Lung (tissue), 12 donors: ENCODE data around the gene CFAP70. TPM values are rescaled to one million over a fixed set of nuclear protein-coding genes. Genes with fewer than 3 reads are reported as not detected.

ENCODE experiments used
- ATAC-seq: fragments of 200-7000 bp; cut with Tn5 transposase; one replicate; pipeline ENCODE4 v1.9.1; 2020; ENCODE audit warnings: moderate number of reproducible peaks; ENCODE audit not compliant: insufficient read depth, low FRiP score
- DNase-seq, 3 donors: peaks; one replicate each; pipeline ENCODE4 v3.0.0-alpha.2; 2013 to 2017
- H3K27ac ChIP-seq, 2 donors: one replicate each; pipeline ENCODE4 v1.5.1; 2013; ENCODE audit warnings: mild to moderate bottlenecking in 2 of 2, moderate library complexity in 2 of 2, control low read depth in 1 of 2, inconsistent platforms in 1 of 2, low read depth in 1 of 2, low read length in 1 of 2
- H3K27me3 ChIP-seq, 3 donors: one replicate each; pipeline ENCODE4 v1.5.1; 2013; ENCODE audit warnings: low read length in 2 of 3; ENCODE audit not compliant: control insufficient read depth in 3 of 3, insufficient read depth in 3 of 3
- H3K36me3 ChIP-seq, 4 donors: one replicate each; pipeline ENCODE4 v1.5.1; 2013; ENCODE audit warnings: low read length in 4 of 4, mild to moderate bottlenecking in 1 of 4, moderate library complexity in 1 of 4; ENCODE audit not compliant: control insufficient read depth in 4 of 4, insufficient read depth in 4 of 4
- H3K4me1 ChIP-seq, 5 donors: one replicate each; pipeline ENCODE4 v1.5.1; 2013; ENCODE audit warnings: low read length in 5 of 5, mild to moderate bottlenecking in 2 of 5, moderate library complexity in 1 of 5; ENCODE audit not compliant: control insufficient read depth in 5 of 5, insufficient read depth in 5 of 5
- H3K4me3 ChIP-seq: one replicate; pipeline ENCODE4 v1.5.1; 2013; ENCODE audit warnings: mild to moderate bottlenecking, control low read depth, moderate library complexity
- H3K9ac ChIP-seq, 2 donors: one replicate each; pipeline ENCODE4 v1.5.1; 2013; ENCODE audit warnings: low read length in 2 of 2, control low read depth in 1 of 2; ENCODE audit not compliant: insufficient read depth in 1 of 2
- H3K9me3 ChIP-seq, 4 donors: one replicate each; pipeline ENCODE4 v1.5.1; 2013; ENCODE audit warnings: low read length in 3 of 4, mild to moderate bottlenecking in 1 of 4, moderate library complexity in 1 of 4; ENCODE audit not compliant: control insufficient read depth in 4 of 4, insufficient read depth in 3 of 4
- CTCF ChIP-seq: IDR thresholded peaks from 2 replicates; pipeline ENCODE4 v1.5.1; 2012; ENCODE audit warnings: mild to moderate bottlenecking; ENCODE audit errors: control extremely low read depth, extremely low read depth
- WGBS, 2 donors: extraction: QIAGEN DNeasy Blood & Tissue Kit; methylation state at CpG; one replicate each; pipeline ENCODE4 v1.1.7; 2013; 5-methylcytosine and 5-hydroxymethylcytosine counted together
- polyA plus RNA-seq, 2 donors: library from polyadenylated mRNA; stranded (reverse); fragments of 200-250 nt; gene quantifications; one replicate each; pipeline ENCODE4 v1.2.1, GENCODE V29; 2013
- total RNA-seq, 2 donors: library from RNA; depleted of rRNA in 1 of 2; stranded (reverse); fragments of >200 nt in 1 of 2; gene quantifications; one replicate each; pipeline ENCODE4 v1.2.1, GENCODE V29; 2014 to 2021
- donor health status: control.
- donor health status: control.
- donor health status: Bipolar disorder and iron deficiency.
- donor health status: healthy.
- donor health status: DM: yes; HTN: yes; CAD: no.

CFAP70 gene
- total and polyA plus RNA-seq, 4 donors, result 3.5 to 17.2 (median 8.6) TPM

- Histone ChIP-seq H3K27me3 (no peaks in the 10 kb centered on the region), H3K36me3 (peaks cover 15 to 38% (median 29%) of the 10 kb centered on the region in 4 donors), H3K4me1 (no peaks in the 10 kb centered on the region), H3K9me3 (no peaks in the 10 kb centered on the region), H3K4me3 (no peak overlapping the region), H3K27ac (no peak overlapping the region), H3K9ac (no peak overlapping the region)
- ATAC-seq, result no peak
- DNase-seq, result no peak
- WGBS, 2 donors, result 96 to 98% methylated on average over 7 of the region's 7 CpGs
- TF ChIP-seq CTCF, result no peak
These were observed 27.9 kb upstream of the CFAP70 start for GRCh38 chr10:73386583-73386982.

GRCh38 chr10:73379064-73379748, 20.5 kb upstream of the CFAP70 start:
- Histone ChIP-seq H3K27me3 (no peaks in the 10 kb centered on the region), H3K4me3 (no peak overlapping the region), H3K27ac (no peak overlapping the region), H3K4me1 (no peaks in the 10 kb centered on the region), H3K9ac (no peak overlapping the region), H3K9me3 (no peaks in the 10 kb centered on the region), H3K36me3 (peaks cover 8 to 36% (median 27%) of the 10 kb centered on the region in 4 donors)
- TF ChIP-seq CTCF, result no peak
- DNase-seq (no peak), ATAC-seq (no peak)
- WGBS, 2 donors, result 58 to 61% methylated on average over 1 of the region's 1 CpG

- Histone ChIP-seq H3K4me1 (no peaks in the 10 kb centered on the region), H3K9ac (no peak overlapping the region), H3K27me3 (no peaks in the 10 kb centered on the region), H3K4me3 (no peak overlapping the region), H3K36me3 (peaks cover 8 to 30% (median 19%) of the 10 kb centered on the region in 4 donors), H3K27ac (no peak overlapping the region), H3K9me3 (no peaks in the 10 kb centered on the region)
- WGBS, 2 donors, result 77 to 88% methylated on average over 3 of the region's 3 CpGs
- no peak for DNase-seq
- TF ChIP-seq CTCF, result no peak
- no peak for ATAC-seq
These were observed 18.0 kb upstream of the CFAP70 start for GRCh38 chr10:73376679-73377078.

- Histone ChIP-seq H3K36me3 (peaks cover 0 to 16% (median 8%) of the 10 kb centered on the region in 4 donors), H3K4me1 (no peaks in the 10 kb centered on the region), H3K9me3 (peaks cover 0 to 3% (median 0%) of the 10 kb centered on the region in 4 donors), H3K9ac (no peak overlapping the region), H3K27ac (no peak overlapping the region), H3K4me3 (no peak overlapping the region), H3K27me3 (no peaks in the 10 kb centered on the region)
- WGBS, 2 donors, result 92 to 96% methylated on average over 4 of the region's 4 CpGs
- TF ChIP-seq CTCF, result no peak
- ATAC-seq (no peak), DNase-seq (no peak)
These were observed 9.6 kb upstream of the CFAP70 start for GRCh38 chr10:73368238-73368637.
